Caco-2 (cell line): Measurements from ENCODE around the gene MAST4. TPM values are rescaled to one million over a fixed set of nuclear protein-coding genes. Genes with fewer than 3 reads are reported as not detected.

Experiments
- BruUV-seq: library from RNA; stranded (reverse); fragments of 400-500 nt; replicated peaks from 2 replicates; lab custom pipeline; 2021; lab: Mats Ljungman, UMichigan
- CTCF ChIA-PET: fragments of 300-600 bp; sonication (Branson Sonifier 250); formaldehyde crosslinking; loops from one replicate; lab custom pipeline; 2022; ENCODE audit warnings: antibody characterized with exemption; lab: Charles Lee
- POLR2A ChIA-PET: fragments of 300-600 bp; sonication (Branson Sonifier 250); formaldehyde crosslinking; loops from one replicate; lab custom pipeline; 2022; ENCODE audit warnings: antibody characterized with exemption; lab: Charles Lee
- DNase-seq, 2 experiments: peaks; one replicate each; pipeline versions ENCODE4 v3.0.0 to v3.0.0-alpha.2; 2020 to 2022
- H3K27me3 ChIP-seq: replicated peaks from 2 replicates; pipeline ENCODE4 v1.6.0; 2011; ENCODE audit warnings: low read length; ENCODE audit not compliant: control insufficient read depth, insufficient read depth
- H3K36me3 ChIP-seq: 2 replicates; pipeline ENCODE4 v1.5.1; 2011; ENCODE audit warnings: low read length; ENCODE audit not compliant: control insufficient read depth, insufficient read depth
- H3K4me1 ChIP-seq: fragments of 250-450 bp; sonication (Bioruptor Pico); 2 replicates; pipeline ENCODE4 v1.5.1; 2020; ENCODE audit warnings: mild to moderate bottlenecking
- H3K4me3 ChIP-seq: 2 replicates; pipeline ENCODE4 v1.5.1; 2011; ENCODE audit warnings: low read depth, mild to moderate bottlenecking, control low read depth, low read length
- H3K9me3 ChIP-seq: fragments of 250-450 bp; sonication (Bioruptor Pico); 2 replicates; pipeline ENCODE4 v1.5.1; 2020; ENCODE audit warnings: mild to moderate bottlenecking, moderate library complexity
- H3K27ac Mint-ChIP-seq: one replicate; pipeline ENCODE4 v1.8.0; 2022; ENCODE audit warnings: mixed read lengths; ENCODE audit not compliant: unreplicated experiment
- H3K27me3 Mint-ChIP-seq: one replicate; pipeline ENCODE4 v1.8.0; 2022; ENCODE audit warnings: mixed read lengths; ENCODE audit not compliant: insufficient read depth, unreplicated experiment
- H3K36me3 Mint-ChIP-seq: one replicate; pipeline ENCODE4 v1.8.0; 2022; ENCODE audit warnings: mild to moderate bottlenecking, mixed read lengths; ENCODE audit not compliant: insufficient read depth, unreplicated experiment
- H3K4me1 Mint-ChIP-seq: one replicate; pipeline ENCODE4 v1.8.0; 2022; ENCODE audit warnings: low read depth, mixed read lengths; ENCODE audit not compliant: unreplicated experiment
- H3K4me3 Mint-ChIP-seq: one replicate; pipeline ENCODE4 v1.8.0; 2022; ENCODE audit warnings: mild to moderate bottlenecking, moderate library complexity, mixed read lengths; ENCODE audit not compliant: unreplicated experiment
- H3K9me3 Mint-ChIP-seq: one replicate; pipeline ENCODE4 v1.8.0; 2022; ENCODE audit warnings: mixed read lengths; ENCODE audit not compliant: unreplicated experiment
- CTCF ChIP-seq, 2 experiments: fragments of 200-600 bp in 1 of 2; IDR thresholded peaks; 1 replicate in 1 of 2; 2 replicates in 1 of 2; pipeline versions ENCODE4 v1.5.1 to v1.8.0; 2011 to 2022; ENCODE audit warnings: antibody characterized with exemption in 1 of 2, control low read depth in 1 of 2, inconsistent platforms in 1 of 2, low read depth in 1 of 2, low read length in 1 of 2, mild to moderate bottlenecking in 1 of 2, moderate library complexity in 1 of 2; ENCODE audit not compliant: insufficient read depth in 1 of 2, severe bottlenecking in 1 of 2, unreplicated experiment in 1 of 2
- intact Hi-C: fragments of 100-400 bp; cut with micrococcal nuclease; formaldehyde crosslinking; loops from one replicate; pipeline ENCODE4 v1.10.0; 2022; ENCODE audit not compliant: unreplicated experiment
- total RNA-seq: library from RNA; stranded (reverse); gene quantifications from 2 replicates; pipeline ENCODE4 v1.2.3, GENCODE V29; 2022

The MAST4 gene
- total RNA-seq, 1 experiment from 2014 or later, result 17.8 TPM

DNA sequence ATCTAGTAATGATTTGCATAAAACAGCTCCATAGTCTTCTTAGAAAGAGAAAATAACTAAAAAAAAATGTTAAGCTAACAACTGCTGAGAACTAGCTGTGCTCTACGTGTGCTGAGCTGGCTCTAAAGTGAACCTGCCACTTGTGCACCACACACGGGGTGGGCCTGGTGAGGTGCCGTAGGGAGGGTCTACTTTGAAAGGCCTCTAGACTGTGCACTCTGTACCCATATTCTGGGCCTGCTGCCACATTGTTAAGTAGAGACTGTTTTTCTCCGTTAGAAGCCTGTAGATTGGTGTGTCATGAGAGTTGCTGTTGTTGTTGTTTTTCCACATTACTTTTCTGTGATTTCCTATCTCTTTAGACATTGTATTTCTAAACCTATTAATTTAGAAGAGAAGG is 506.5 kb downstream of the MAST4 start:
- intact Hi-C loops, result no loop called here
- H3K4me1 Mint-ChIP-seq, result peaks cover 6% of the 10 kb centered on the region
- ChIA-PET CTCF (no interaction called here), POLR2A (no interaction called here)
- Histone ChIP-seq H3K9me3 (no peaks in the 10 kb centered on the region), H3K36me3 (no peaks in the 10 kb centered on the region), H3K4me1 (peaks cover 7% of the 10 kb centered on the region), H3K4me3 (no peak overlapping the region), H3K27me3 (no peaks in the 10 kb centered on the region)
- no peak for DNase-seq
- no peak for TF ChIP-seq CTCF (IDR thresholded peaks at IDR 0.05; ENCODE audit: insufficient read depth in 1 of 2, low read depth in 1 of 2, low read length in 1 of 2, severe bottlenecking in 1 of 2, unreplicated experiment in 1 of 2)
- H3K27ac Mint-ChIP-seq, result no peak overlapping the region
- BruUV-seq, result no TSS peak
- H3K9me3 Mint-ChIP-seq, result no peaks in the 10 kb centered on the region
- no peak overlapping the region for H3K4me3 Mint-ChIP-seq
- peaks cover 19% of the 10 kb centered on the region for H3K36me3 Mint-ChIP-seq
- H3K27me3 Mint-ChIP-seq, result no peaks in the 10 kb centered on the region

DNA sequence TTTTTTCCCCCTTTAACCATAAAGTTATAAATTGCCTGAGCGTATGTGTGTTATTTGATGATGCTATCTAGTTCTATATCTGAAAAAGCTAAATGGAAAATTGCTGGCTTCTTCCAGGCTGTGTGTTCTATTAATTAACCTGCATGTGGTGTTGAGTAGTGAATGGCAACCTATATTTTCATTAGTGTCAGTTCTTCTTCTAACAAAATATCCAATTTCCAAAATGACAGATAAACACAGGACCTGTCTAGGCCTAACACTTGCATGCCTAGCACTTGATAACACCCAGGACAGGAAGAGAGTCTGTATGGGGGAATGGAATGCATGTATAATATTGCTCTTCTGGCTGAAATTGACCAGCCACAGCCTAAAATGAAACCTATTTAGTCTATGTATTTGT is 508.7 kb downstream of the MAST4 start:
- ChIA-PET CTCF (no interaction called here), POLR2A (no interaction called here)
- no peak for TF ChIP-seq CTCF (IDR thresholded peaks at IDR 0.05; ENCODE audit: insufficient read depth in 1 of 2, low read depth in 1 of 2, low read length in 1 of 2, severe bottlenecking in 1 of 2, unreplicated experiment in 1 of 2)
- Mint-ChIP-seq H3K36me3 (peaks cover 21% of the 10 kb centered on the region), H3K27me3 (no peaks in the 10 kb centered on the region), H3K4me3 (no peak overlapping the region), H3K4me1 (no peaks in the 10 kb centered on the region), H3K9me3 (no peaks in the 10 kb centered on the region), H3K27ac (no peak overlapping the region)
- intact Hi-C loops, result no loop called here
- BruUV-seq, result no TSS peak
- Histone ChIP-seq H3K36me3 (no peaks in the 10 kb centered on the region), H3K9me3 (no peaks in the 10 kb centered on the region), H3K4me1 (no peaks in the 10 kb centered on the region), H3K27me3 (no peaks in the 10 kb centered on the region), H3K4me3 (no peak overlapping the region)
- no peak for DNase-seq

DNA sequence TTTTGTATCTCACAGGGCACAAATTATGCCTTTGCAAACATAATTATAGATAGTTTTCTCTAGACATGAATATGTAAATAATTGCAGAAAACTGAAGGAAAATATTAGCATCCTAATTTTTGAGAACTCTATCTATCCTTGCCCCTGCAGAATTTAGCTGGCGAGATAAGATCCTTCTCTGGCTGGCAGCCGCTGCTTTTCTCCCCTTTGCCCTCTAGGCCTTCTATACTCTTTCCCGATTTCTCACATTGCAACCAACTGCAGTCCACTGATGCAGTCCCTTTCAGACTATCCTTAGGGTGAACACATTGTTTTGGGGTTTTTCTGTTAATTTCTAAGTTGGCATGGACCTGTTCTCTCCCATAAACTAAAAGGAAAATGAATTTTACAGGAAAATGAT is 509.1 kb downstream of the MAST4 start:
- intact Hi-C loops, result no loop called here
- BruUV-seq, result no TSS peak
- CTCF ChIA-PET, result no interaction called here

More for the DNA sequence above, 509.1 kb downstream of the MAST4 start:
- Mint-ChIP-seq H3K36me3 (peaks cover 21% of the 10 kb centered on the region), H3K4me1 (no peaks in the 10 kb centered on the region), H3K4me3 (no peak overlapping the region), H3K27ac (no peak overlapping the region), H3K27me3 (no peaks in the 10 kb centered on the region), H3K9me3 (no peaks in the 10 kb centered on the region)
- POLR2A ChIA-PET, result no interaction called here
- Histone ChIP-seq H3K9me3 (no peaks in the 10 kb centered on the region), H3K4me1 (no peaks in the 10 kb centered on the region), H3K36me3 (no peaks in the 10 kb centered on the region), H3K4me3 (no peak overlapping the region), H3K27me3 (no peaks in the 10 kb centered on the region)
- no peak for DNase-seq
- TF ChIP-seq CTCF (IDR thresholded peaks at IDR 0.05; ENCODE audit: insufficient read depth in 1 of 2, low read depth in 1 of 2, low read length in 1 of 2, severe bottlenecking in 1 of 2, unreplicated experiment in 1 of 2), result no peak
